Measurements from ENCODE around the gene OCA2. TPM values are rescaled to one million over a fixed set of nuclear protein-coding genes. Genes with fewer than 3 reads are reported as not detected.

OCA2 gene
- total and polyA plus RNA-seq, 2 of the 4 experiments (the other 2 are of a cell fraction) = under 0.01 to 0.03 TPM

GRCh38 chr15:27861171-27861570, 237.9 kb downstream of the OCA2 start:
- in situ Hi-C loops (cut with MboI; ENCODE audit: low sequenced_read_pairs) = no loop called here
- Histone ChIP-seq H3K23ac (ENCODE audit: low read depth, low read length) (no peak overlapping the region), H2BK15ac (ENCODE audit: low read depth, low read length) (no peak overlapping the region), H3K27ac (ENCODE audit: insufficient read depth, low read length) (no peak overlapping the region), H4K5ac (ENCODE audit: low read depth, low read length) (no peak overlapping the region), H2BK20ac (ENCODE audit: low read depth, low read length) (no peak overlapping the region), H2BK5ac (ENCODE audit: low read depth, low read length, poor library complexity, severe bottlenecking) (no peak overlapping the region), H3K9me1 (ENCODE audit: insufficient read depth, low read length) (no peaks in the 10 kb centered on the region), H3K79me1 (ENCODE audit: low read depth in 1 of 2, low read length in 2 of 2) (no peaks in the 10 kb centered on the region), H3K56ac (ENCODE audit: extremely low read depth, insufficient read depth, low read length) (no peak overlapping the region), H3K4me2 (ENCODE audit: low read depth, low read length) (no peak overlapping the region), H2AFZ (replicated peaks; ENCODE audit: low read length, poor library complexity) (no peak overlapping the region), H3K14ac (replicated peaks; ENCODE audit: low read depth, low read length) (no peak overlapping the region), H3K4ac (ENCODE audit: low read depth, low read length) (no peak overlapping the region), H4K91ac (ENCODE audit: insufficient read depth, low read depth, low read length) (no peak overlapping the region), H3K9me3 (ENCODE audit: control insufficient read depth, insufficient read depth, low read length) (peaks cover 35% of the 10 kb centered on the region), H3K27me3 (ENCODE audit: control insufficient read depth, insufficient read depth, low read length) (no peaks in the 10 kb centered on the region), H3K9ac (ENCODE audit: low read depth, low read length) (no peak overlapping the region), H2AK9ac (replicated peaks; ENCODE audit: low read depth, low read length, poor library complexity) (no peak overlapping the region), H4K20me1 (ENCODE audit: insufficient read depth, low read length) (no peaks in the 10 kb centered on the region), H3K18ac (ENCODE audit: low read depth, low read length) (no peak overlapping the region), H3K4me3 (ENCODE audit: insufficient read depth, low read depth, low read length) (no peak overlapping the region), H2BK120ac (ENCODE audit: low read depth, low read length) (no peak overlapping the region), H4K8ac (ENCODE audit: low read depth in 2 of 2, low read length in 2 of 2) (no peak overlapping the region), H3K36me3 (ENCODE audit: control insufficient read depth, insufficient read depth, low read length) (no peaks in the 10 kb centered on the region), H2AK5ac (ENCODE audit: low read depth, low read length) (no peak overlapping the region), H3K4me1 (ENCODE audit: control insufficient read depth, insufficient read depth, low read length) (no peaks in the 10 kb centered on the region)
- intact Hi-C loops (cut with micrococcal nuclease) = no loop called here
- ATAC-seq (ENCODE audit: low read depth) (no peak), DNase-seq (no peak)
- ChIA-PET POLR2A (ENCODE audit: unreplicated experiment) (no interaction called here), CTCF (no interaction called here)
- BruUV-seq (replicated peaks) = no TSS peak
- dilution Hi-C loops (cut with HindIII; ENCODE audit: low sequenced_read_pairs, unreplicated experiment) = no loop called here
- no peak for TF ChIP-seq POLR2A (IDR thresholded peaks at IDR 0.05; ENCODE audit: low read depth, low read length)
- TF ChIP-seq FOS (IDR thresholded peaks at IDR 0.05; ENCODE audit: low read depth, low read length) = no peak
- no peak for TF ChIP-seq USF2 (IDR thresholded peaks at IDR 0.05; ENCODE audit: low read depth, low read length)
- TF ChIP-seq MAZ (IDR thresholded peaks at IDR 0.05; ENCODE audit: borderline replicate concordance, low read depth, low read length) = no peak
- TF ChIP-seq SMC3 (IDR thresholded peaks at IDR 0.05; ENCODE audit: low read depth, low read length) = no peak
- no peak for TF ChIP-seq RAD21 (IDR thresholded peaks at IDR 0.05; ENCODE audit: low read length)
- no peak for TF ChIP-seq MXI1 (IDR thresholded peaks at IDR 0.05; ENCODE audit: borderline replicate concordance, low read depth, low read length)
- no peak for TF ChIP-seq CHD1 (IDR thresholded peaks at IDR 0.05; ENCODE audit: low read depth, low read length)
- TF ChIP-seq ELK1 (IDR thresholded peaks at IDR 0.05; ENCODE audit: borderline replicate concordance, low read depth, low read length) = no peak
- TF ChIP-seq NFE2L2 (IDR thresholded peaks at IDR 0.05; ENCODE audit: low read depth, low read length) = no peak
- no peak for TF ChIP-seq RFX5 (IDR thresholded peaks at IDR 0.05; ENCODE audit: low read depth, low read length)
- no peak for TF ChIP-seq RCOR1 (IDR thresholded peaks at IDR 0.05; ENCODE audit: insufficient replicate concordance, low read length)
- no peak for TF ChIP-seq CEBPB (IDR thresholded peaks at IDR 0.05; ENCODE audit: low read depth, low read length)
- TF ChIP-seq MAFK (IDR thresholded peaks at IDR 0.05; ENCODE audit: low read depth, low read length) = no peak
- no peak for TF ChIP-seq BHLHE40 (IDR thresholded peaks at IDR 0.05; ENCODE audit: low read depth, low read length)
- no peak for TF ChIP-seq CTCF (conservative IDR thresholded peaks at IDR 0.05; ENCODE audit: low read depth, low read length)
- WGBS, 2 experiments (ENCODE audit: extremely low coverage in 2 of 2, insufficient read length in 1 of 2) = 85% methylated on average over 6 of the region's 8 CpGs; no CpG with 5 or more reads in 1 of the 2 experiments

All from IMR-90 (cell line).